H1 (cell line): ENCODE results near the gene SV2B.

Experiments used
- BRCA1 ChIP-seq: IDR thresholded peaks from 2 replicates; pipeline ENCODE4 v1.6.1; 2012; ENCODE audit warnings: low read depth, low read length, improper control_type of control experiment
- CEBPB ChIP-seq: IDR thresholded peaks from 2 replicates; pipeline ENCODE4 v1.6.1; 2012; ENCODE audit warnings: low read depth, low read length
- CTCF ChIP-seq, 3 experiments: IDR thresholded peaks; 1 replicate in 2 of 3; 2 replicates in 1 of 3; pipeline versions ENCODE4 v1.5.1 to v1.6.1; 2011; ENCODE audit warnings: low read length in 3 of 3, mild to moderate bottlenecking in 3 of 3, inconsistent platforms in 2 of 3, low read depth in 1 of 3, moderate library complexity in 1 of 3; ENCODE audit not compliant: insufficient read depth in 1 of 3; ENCODE audit errors: control extremely low read depth in 1 of 3
- EZH2 ChIP-seq: fragments of 200-600 bp; sonication (generic); IDR thresholded peaks from 2 replicates; pipeline ENCODE4 v1.7.1; 2012; ENCODE audit warnings: low read depth, mild to moderate bottlenecking, moderate library complexity, low read length, inconsistent platforms; ENCODE audit not compliant: severe bottlenecking
- JUND ChIP-seq: IDR thresholded peaks from 2 replicates; pipeline ENCODE4 v1.6.1; 2011; ENCODE audit warnings: mild to moderate bottlenecking, improper control_type of control experiment, low read length
- MAFK ChIP-seq: IDR thresholded peaks from 2 replicates; pipeline ENCODE4 v1.6.1; 2012; ENCODE audit warnings: low read depth, mild to moderate bottlenecking, improper control_type of control experiment, low read length
- POLR2A ChIP-seq, 2 experiments: IDR thresholded peaks; 1 replicate in 1 of 2; 2 replicates in 1 of 2; pipeline ENCODE4 v1.6.1; 2011; ENCODE audit warnings: low read depth in 2 of 2, low read length in 2 of 2, mild to moderate bottlenecking in 2 of 2; ENCODE audit errors: control extremely low read depth in 1 of 2
- POLR2AphosphoS5 ChIP-seq: IDR thresholded peaks from 2 replicates; pipeline ENCODE4 v1.6.1; 2011; ENCODE audit warnings: low read depth, low read length
- RAD21 ChIP-seq, 2 experiments: IDR thresholded peaks in 1 of 2; conservative IDR thresholded peaks in 1 of 2; 2 replicates each; pipeline ENCODE4 v1.6.1; 2011; ENCODE audit warnings: low read depth in 2 of 2, low read length in 2 of 2, improper control_type of control experiment in 1 of 2, inconsistent platforms in 1 of 2, mild to moderate bottlenecking in 1 of 2, moderate library complexity in 1 of 2
- SIN3A ChIP-seq, 2 experiments: IDR thresholded peaks in 1 of 2; conservative IDR thresholded peaks in 1 of 2; 2 replicates each; pipeline ENCODE4 v1.6.1; 2011 to 2012; ENCODE audit warnings: low read length in 2 of 2, improper control_type of control experiment in 1 of 2, low read depth in 1 of 2, mild to moderate bottlenecking in 1 of 2
- TCF12 ChIP-seq: IDR thresholded peaks from 2 replicates; pipeline ENCODE4 v1.6.1; 2011; ENCODE audit warnings: low read depth, mild to moderate bottlenecking, low read length

- no peak for TF ChIP-seq MAFK
- TF ChIP-seq POLR2A (IDR thresholded peaks at IDR 0.05; ENCODE audit: control extremely low read depth in 1 of 2, low read depth in 2 of 2, low read length in 2 of 2): no peak
- no peak for TF ChIP-seq TCF12
- no peak for TF ChIP-seq CTCF (IDR thresholded peaks at IDR 0.05; ENCODE audit: control extremely low read depth in 1 of 3, insufficient read depth in 1 of 3, low read depth in 1 of 3, low read length in 3 of 3)
- TF ChIP-seq POLR2AphosphoS5: no peak
- TF ChIP-seq CEBPB: no peak
- TF ChIP-seq BRCA1: no peak
- TF ChIP-seq JUND: no peak
- TF ChIP-seq SIN3A (conservative IDR thresholded peaks at IDR 0.05 in 1 of 2, IDR thresholded peaks at IDR 0.05 in 1 of 2; ENCODE audit: low read depth in 1 of 2, low read length in 2 of 2): no peak
- no peak for TF ChIP-seq RAD21 (IDR thresholded peaks at IDR 0.05 in 1 of 2, conservative IDR thresholded peaks at IDR 0.05 in 1 of 2; ENCODE audit: low read depth in 2 of 2, low read length in 2 of 2)
- TF ChIP-seq EZH2: no peak
Observed at GRCh38 chr15:91306144-91306543, 206.1 kb downstream of the SV2B start.
